HG02885 (cell line): ENCODE measurements around the gene KISS1.
"Not testable (repeated sequence)": the region's sequence is repeated elsewhere in the genome, so short reads cannot be mapped to it uniquely, and the experiment has no call there.

Experiments
- ATAC-seq: cut with Tn5 transposase; IDR thresholded peaks from one replicate; pipeline ENCODE4 v1.9.1; 2021; ENCODE audit warnings: mild to moderate bottlenecking; ENCODE audit not compliant: unreplicated experiment, poor library complexity

The KISS1 gene, protein sequence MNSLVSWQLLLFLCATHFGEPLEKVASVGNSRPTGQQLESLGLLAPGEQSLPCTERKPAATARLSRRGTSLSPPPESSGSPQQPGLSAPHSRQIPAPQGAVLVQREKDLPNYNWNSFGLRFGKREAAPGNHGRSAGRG

DNA sequence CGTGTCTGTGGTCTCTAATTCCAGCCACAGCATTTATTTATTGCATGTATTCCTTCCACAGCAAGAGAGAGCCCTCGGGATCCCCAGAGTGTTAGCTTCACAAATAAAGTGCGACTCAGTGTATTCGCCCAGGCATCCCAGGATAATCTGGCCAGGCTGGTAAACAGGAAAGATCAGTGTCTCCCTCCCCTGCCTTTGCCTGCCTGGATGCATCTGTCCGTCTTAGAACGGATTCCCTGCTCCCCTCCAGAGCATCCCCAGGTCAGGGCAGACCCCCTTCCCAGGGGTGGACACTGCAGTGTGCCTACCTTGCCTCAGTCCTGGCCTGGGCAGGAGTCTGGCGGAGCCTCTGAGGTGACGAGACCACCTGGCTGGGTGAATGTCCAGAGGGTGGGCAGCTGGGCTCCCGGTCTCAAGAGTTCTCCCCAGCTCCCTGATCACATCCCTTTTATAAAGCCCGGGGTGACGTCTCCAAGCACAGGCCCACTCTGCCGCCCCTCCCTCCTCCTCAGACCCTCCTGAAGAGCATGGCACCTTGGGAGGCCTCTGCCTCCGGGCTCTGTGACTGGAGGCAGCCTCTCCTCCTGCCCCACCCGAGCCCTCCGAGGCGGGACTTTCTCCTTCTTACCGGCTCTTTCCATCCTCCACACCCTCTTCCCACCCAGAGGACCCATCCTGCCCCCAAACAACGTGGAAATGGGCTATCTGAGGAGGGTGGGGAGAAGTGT lies at the start of gene KISS1:
Gene KISS1 (minus strand): TSS at position 424 of the 728 bp plus-strand sequence. CDS start 3,615 bp downstream, outside the sequence.
- no peak for ATAC-seq

DNA sequence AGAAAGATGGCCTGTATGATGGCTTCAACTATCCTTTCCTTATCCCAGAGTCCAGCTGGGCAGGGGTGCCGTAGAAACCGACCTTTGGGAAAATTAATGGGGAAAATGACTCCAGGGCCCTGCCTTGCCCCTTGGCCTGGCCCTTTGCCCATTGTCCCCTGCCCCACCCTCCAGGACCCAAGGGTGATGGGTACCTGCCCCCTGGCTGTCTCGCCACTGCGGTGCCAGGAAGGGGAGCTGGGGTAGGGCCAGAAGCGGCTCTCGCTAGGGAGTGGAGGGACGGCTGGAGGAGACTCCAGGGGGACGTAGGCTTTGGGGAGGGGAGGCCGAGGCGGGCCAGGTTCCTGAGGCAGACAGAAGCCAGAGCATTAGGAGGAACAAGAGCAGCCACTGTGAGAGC lies 46.6 kb upstream of the KISS1 start:
- no peak for ATAC-seq

DNA sequence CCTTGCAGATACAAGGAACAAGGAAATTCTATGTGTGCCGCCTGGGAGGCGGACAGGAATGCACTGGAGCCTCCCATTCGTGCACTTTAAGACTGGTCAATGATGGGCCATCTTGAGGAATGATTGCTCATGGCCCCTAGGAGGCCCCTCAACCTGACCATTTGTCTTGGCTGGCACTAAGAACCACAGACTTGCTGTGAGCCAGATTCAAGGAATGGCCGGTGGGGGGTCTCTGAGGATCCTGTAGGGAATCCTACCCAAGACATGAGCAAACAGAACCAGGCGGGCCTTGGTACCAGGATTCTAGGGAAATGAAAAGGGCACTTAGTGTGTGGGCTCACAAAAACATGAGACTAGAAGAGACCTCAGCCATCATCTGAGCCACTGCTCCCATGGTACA lies 45.6 kb upstream of the KISS1 start:
- no peak for ATAC-seq

DNA sequence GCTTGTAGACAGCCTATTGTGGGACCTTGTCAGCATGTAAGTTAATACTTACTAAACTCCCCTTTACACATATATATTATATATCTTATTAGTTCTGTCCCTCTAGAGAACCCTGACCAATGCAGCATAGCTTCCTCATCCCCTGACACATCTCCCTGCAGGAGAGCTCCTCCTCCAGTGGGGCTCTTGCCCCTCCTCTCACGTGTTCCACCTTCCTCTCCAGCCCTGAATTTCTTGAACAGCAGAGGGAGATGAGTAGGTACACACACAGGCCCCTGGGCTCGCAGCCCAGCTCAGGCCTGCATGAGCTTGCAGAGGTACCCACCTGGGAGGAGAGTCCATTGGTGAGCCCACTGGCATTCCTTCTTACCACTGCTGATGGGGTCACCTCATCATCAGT lies 44.8 kb upstream of the KISS1 start:
- no peak for ATAC-seq

DNA sequence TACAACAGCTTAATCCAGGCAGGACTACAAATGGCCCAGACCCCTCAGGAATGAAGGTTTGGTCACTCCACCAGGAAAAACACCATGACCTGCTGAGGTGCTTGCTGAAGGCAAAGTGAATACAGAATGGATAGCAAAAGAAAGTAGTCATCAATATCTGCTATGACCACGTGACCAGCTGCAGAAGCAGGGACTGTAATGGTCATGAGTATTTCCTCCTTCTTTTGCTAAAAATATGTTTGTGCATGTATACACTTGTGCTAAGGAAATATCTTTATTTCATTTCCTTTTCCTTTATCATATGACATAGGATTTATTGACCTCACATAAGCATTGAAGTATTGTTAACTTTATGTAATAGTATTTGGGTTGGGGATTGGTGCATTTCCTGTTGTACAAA lies 43.9 kb upstream of the KISS1 start:
- ATAC-seq: no peak

DNA sequence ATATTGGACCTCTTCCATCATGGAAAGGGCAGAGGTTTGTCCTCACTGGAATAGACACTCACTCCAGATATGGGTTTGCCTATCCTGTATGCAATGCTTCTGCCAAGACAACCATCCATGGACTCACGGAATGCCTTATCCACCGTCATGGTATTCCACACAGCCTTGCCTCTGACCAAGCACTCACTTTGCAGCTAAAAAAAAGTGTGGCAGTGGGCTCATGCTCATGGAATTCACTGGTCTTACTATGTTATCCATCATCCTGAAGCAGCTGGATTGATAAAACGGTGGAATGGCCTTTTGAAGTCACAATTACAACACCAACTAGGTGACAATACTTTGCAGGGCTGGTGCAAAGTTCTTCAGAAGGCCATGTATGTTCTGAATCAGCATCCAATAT lies 43.1 kb upstream of the KISS1 start:
- not testable (repeated sequence) for ATAC-seq

DNA sequence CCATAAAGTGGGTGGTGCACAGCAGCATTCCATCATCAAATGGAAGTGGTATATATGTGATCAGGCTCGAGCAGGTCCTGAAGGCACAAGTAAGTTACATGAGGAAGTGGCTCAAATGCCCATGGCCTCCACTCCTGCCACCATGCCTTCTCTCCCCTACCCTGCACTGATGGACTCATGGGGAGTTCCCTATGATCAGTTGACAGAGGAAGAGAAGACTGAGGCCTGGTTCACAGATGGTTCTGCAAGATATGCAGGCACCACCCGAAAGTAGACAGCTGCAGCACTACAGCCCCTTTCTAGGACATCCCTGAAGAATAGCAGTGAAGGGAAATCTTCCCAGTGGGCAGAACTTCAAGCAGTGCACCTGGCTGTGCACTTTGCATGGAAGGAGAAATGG lies 42.2 kb upstream of the KISS1 start:
- not testable (repeated sequence) for ATAC-seq

DNA sequence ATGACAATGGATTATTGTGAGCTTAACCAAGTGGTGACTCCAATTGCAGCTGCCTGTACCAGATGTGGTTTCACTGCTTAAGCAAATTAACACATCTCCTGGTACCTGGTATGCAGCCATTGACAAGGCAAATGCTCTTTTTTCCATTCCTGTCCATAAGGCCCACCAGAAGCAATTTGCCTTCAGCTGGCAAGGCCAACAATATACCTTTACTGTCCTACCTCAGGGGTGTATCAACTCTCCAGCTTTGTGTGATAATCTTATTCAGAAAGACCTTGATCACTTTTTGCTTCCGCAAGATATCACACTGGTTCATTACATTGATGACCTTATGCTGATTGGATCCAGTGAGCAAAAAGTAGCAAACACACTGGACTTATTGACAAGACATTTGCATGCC lies 41.2 kb upstream of the KISS1 start:
- not testable (repeated sequence) for ATAC-seq

DNA sequence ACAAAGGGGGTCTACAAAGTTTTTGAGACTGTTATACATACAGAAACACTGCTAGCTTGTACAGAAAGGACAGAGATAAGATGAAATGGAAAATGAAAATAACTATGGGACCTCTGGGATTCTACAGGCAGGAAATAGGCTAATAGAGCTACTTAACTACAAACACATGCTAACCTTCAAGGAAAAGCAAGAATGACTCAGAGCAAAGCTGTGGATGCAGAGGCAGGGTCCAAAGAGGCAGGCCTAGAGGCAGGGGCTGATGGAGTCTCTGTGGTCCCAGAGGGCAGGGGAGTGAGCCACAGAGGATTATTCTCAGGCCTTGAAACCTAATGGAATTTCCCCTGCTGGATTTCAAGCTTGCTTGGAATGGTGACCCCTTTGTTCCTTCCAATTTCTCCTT lies 36.2 kb upstream of the KISS1 start:
- no peak for ATAC-seq

DNA sequence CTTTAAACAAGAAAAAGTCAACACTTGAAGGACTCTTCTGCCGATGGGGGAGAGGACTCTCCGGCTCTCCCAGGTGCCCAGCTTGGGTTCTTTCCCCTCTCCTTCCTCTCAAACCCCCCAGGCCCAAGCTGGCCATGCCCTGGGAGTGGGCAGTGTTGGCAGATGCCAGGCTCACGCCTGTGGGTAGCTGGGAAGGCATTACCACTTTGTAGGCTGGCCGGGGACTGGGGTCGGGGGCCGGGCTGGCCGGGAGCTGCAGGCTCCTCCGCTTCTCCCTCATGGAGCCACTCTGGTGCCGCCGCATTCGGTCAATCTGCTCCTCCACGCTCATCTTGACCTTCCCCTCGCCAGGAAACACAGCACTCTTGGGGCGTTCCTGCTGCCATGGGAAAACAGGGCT lies 33.9 kb upstream of the KISS1 start:
- no peak for ATAC-seq

DNA sequence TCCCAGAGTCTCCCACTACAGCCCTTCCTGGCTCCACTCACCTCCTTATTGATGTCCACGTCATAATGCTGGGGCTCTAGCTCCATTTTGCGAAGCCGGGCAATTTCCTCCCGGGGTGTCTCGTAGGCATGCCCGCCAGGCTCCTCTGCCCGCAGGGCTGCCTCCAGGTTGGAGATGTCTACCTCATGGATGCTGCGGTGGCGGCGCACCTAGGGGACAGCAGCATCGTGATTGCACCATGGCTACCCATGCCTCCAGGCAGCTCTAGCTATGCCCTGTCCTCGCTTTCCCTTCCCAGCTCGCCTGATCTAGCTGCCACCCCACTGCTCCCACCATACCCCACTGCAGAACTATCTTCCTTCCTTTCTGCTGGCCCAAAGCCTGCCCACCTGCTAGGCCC lies 32.6 kb upstream of the KISS1 start:
- no peak for ATAC-seq

DNA sequence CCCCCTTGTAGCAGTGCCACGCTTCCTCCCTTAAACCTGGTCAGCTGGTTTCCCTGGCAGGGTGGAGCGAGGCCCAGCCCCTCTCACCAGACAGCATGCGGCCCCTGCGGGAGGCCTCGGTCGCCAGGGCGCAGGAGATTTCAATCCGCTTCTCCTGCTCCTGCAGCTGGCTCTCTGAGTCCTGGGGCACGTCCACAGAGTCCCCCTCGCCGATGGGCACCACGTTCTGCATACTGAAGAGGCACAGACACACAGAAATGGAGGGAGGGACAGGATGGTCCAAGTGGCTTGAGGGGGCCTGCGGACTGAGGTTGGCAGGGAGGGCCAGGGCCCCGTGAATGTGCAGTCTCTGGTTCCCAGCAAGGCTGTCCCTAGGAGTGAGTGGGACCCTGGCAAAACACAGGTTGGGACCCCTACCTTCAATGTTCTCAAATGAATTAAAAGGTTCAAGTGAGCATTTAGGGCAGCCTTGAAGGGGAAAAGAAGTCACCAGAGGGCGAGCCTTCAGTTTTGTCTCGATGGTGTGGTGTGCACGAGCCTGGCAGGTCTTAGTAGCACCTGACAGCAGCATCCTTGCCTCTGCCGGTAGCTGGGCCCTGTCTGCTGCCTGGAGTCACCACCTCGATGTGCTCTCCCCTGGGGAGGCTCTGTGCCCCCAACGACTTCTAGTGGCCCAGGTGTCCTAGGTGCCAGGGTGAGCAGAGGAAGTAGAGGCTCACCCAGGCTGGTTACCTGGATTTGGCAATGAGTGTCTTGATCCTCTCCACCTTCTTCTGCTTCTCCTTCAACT lies 31.9 kb upstream of the KISS1 start:
- ATAC-seq: no peak

DNA sequence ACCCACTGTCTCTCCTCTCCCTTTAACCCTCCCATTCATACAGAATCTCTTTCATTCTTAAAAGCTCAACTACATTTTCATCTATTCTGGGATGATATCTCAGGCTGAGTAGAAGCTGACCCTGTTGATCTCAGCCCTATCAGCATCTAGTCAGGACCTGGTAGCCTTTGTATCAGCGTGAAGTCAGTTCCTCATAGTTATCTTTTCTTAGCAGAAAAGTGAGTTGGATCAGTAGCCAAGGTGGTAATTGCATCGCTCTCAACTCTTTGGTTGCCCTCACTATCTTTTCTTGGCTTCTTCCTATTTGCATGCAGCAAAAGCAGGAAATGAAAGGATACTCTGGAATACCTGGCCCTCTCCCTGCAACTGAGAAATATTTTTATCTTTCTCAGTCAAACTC lies 31.1 kb upstream of the KISS1 start:
- no peak for ATAC-seq

DNA sequence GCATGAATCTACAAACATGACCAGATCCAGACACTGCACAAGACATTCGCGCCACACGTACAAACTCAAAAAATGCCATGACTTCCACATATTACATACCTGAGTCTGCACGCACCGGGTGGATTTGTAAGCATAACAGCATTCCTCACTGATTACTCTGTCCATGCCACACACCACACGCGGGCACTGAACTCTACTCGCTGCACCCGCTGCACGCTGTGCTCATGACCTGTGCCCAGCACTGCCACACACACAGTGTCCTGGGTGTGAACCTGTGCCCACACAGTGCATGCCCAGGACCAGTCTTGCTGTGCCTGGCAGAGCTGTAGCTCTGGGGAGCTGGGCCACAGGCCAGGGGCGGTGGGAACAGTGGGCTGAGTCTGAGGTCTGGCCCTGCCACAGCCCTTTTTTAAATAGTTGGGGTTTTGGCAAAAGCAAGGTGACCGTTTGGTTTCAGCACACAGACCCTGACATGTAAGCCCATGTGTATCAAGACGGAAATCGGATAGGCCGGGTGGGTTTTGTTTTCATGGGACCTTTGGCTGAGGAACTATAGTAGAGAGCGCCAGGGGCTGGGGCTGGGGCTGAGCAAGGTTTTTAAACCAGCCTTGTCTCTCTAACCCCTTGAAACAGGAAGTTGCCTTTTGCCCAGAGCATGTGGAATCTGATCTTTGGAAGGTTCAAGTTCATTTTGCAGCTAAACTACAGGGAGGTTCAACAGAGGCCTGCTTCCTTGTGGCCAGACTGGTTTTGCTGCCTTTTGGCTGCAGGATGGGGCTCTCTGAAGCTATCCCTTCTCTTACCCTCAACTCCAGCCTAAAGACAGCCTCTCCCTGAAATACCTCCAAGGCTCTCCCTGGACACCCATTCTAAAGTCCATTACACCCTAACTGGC lies 29.8 kb upstream of the KISS1 start:
- ATAC-seq: no peak

DNA sequence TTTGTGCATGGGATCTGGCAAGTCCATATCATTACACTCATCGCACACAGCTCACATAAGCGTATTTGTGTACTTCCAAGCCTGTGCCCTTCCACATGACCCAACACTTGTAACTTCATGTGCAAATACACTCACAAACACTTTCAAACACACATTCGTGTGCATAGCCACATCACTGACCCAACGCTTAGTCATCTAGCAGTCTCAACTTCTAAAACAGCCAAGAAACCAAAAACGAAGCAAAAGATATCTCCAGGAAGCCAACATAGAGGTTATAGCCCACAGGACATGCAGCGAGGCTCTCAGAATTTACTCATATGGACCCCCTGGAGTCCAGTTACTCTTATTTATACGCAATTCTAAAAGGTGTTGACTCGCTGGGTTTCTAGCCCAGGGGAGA lies 28.4 kb upstream of the KISS1 start:
- ATAC-seq: no peak

DNA sequence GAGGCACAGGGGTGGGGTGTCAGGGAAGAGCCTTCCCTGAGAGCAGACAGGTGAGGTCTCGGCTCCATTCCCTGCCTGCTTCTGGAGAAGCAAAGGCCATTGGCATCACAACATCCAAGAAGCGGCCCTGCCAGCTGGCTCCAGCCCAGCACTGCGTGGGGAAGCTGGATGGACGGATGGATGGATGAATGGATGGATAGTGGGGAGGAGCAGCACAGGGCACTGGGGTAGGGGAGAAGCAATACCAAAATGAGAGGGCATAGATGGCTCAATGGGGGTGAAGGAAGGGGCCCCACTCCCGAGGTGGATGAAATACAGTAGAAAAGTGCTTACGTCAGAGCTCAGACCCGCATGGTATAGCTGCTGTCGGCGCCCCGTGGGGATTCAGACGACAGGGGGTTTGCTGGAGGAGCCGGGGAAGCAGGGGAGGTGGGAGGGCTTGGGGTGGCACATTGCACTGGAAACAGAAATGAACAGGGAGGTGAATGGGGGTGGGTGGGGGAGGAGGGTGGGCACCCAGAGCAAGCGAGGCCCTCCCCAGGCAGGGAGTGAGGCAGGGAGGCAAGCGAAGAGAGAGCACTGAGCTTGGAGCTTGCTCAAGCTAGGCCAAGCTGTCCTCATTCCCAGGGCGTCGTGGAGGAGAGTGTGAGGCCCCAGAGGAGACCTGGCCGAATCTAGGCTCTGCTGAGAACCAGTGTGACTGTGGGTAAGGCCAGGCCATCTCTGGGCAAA lies 27.0 kb upstream of the KISS1 start:
- no peak for ATAC-seq

DNA sequence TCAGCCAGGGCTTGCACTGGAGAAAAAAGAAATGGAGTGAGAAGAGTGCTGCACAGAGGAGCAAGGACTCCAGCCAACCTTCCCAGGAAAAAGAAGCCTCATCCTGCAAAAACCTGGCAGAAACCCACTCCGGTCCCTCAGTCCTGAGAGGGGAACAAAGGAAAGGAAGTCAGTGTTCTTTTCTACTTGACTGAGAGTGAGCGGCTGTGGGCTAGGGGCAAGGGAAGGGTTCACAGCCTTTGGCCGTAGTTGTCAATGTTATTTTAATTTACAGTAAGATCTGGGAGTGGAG lies 26.4 kb upstream of the KISS1 start:
- ATAC-seq: no peak

DNA sequence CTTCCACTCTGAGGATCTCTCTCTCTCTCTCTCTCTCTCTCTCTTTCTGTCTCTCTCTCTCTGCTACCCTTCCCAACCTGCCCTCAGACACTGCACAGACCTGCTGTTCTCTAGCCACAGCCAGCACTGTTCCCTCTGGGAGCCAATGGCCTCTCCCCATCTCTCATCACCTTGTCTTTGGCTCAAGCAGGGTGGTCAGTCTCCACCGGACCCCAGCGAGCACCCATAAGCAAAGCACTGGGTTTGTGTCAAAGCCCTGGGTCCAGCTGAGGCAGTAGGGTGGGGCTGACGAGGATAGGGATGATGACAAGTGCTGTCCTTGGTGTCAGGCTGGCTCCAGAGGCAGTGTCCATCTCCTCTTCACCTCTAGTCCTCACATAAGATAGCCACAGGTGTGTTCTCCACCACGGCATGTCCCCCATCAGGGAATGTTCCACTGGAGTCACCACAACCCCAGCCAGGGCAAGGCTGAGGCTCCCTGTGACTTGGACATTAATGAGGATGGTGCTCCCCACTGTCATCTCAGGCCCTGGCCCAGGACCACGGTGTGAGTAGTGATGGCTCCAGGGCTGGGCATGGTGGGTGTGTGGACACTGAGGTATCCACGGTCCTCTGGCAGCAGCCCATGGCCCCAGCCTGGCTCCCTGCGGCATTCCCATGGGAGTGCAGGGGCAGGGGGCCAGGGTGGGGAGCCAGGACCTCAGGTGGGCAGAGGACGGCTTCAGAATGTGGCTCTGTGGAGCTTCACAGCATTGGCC lies 25.9 kb upstream of the KISS1 start:
- ATAC-seq: no peak

DNA sequence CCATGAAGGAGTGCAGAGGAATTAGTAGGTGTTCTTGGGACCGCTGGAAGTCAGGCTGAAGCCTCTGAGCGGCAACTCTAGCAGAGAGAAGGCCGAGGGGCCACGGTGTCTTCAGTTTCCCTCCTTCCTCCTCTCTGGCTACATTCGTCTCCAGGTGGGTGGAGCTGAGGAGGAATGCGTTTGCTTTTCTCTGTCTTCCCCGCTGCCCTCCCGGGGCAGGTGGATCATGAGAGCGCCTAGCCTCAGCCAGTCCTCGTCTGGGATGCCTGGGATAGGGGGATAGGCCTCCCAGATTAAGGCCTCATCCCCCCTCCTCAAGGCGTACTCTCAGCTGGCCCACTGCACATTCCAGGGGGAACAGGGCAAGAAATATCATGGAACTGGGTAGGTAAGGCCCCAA lies 25.0 kb upstream of the KISS1 start:
- ATAC-seq: no peak
